Heart left ventricle (tissue), 16 donors: ENCODE data around the gene RNF145. TPM values are rescaled to one million over a fixed set of nuclear protein-coding genes. Genes with fewer than 3 reads are reported as not detected.

ENCODE experiments used
- ATAC-seq, 4 donors: fragments of 200-7000 bp; cut with Tn5 transposase; one replicate each; pipeline ENCODE4 v1.9.1; 2020 to 2022; ENCODE audit warnings: moderate library complexity in 4 of 4, mild to moderate bottlenecking in 3 of 4, moderate number of reproducible peaks in 1 of 4
- DNase-seq, 5 donors: peaks; one replicate each; pipeline ENCODE4 v3.0.0-alpha.2; 2020
- H3K27ac ChIP-seq, 12 donors: fragments of 200-600 bp; sonication (generic) in 4 of 12; one replicate each; pipeline versions ENCODE4 v1.5.0 to v1.8.0; 2016 to 2022; ENCODE audit warnings: mild to moderate bottlenecking in 2 of 12
- H3K27me3 ChIP-seq, 9 donors: fragments of 200-600 bp; sonication (generic) in 2 of 9; one replicate each; pipeline versions ENCODE4 v1.5.1 to v1.8.0; 2016 to 2022; ENCODE audit warnings: mild to moderate bottlenecking in 3 of 9
- H3K36me3 ChIP-seq, 9 donors: fragments of 200-600 bp; sonication (generic) in 2 of 9; one replicate each; pipeline versions ENCODE4 v1.5.0 to v1.8.0; 2018 to 2022; ENCODE audit warnings: mild to moderate bottlenecking in 2 of 9
- H3K4me1 ChIP-seq, 12 donors: fragments of 200-600 bp; sonication (generic) in 4 of 12; one replicate each; pipeline versions ENCODE4 v1.5.0 to v1.8.0; 2016 to 2022; ENCODE audit warnings: mild to moderate bottlenecking in 3 of 12
- H3K4me3 ChIP-seq, 12 donors: fragments of 200-600 bp; sonication (generic) in 4 of 12; one replicate each; pipeline versions ENCODE4 v1.5.0 to v1.8.0; 2017 to 2022; ENCODE audit warnings: mild to moderate bottlenecking in 9 of 12, moderate library complexity in 4 of 12
- H3K9me3 ChIP-seq, 12 donors: fragments of 200-600 bp; sonication (generic) in 4 of 12; one replicate each; pipeline versions ENCODE4 v1.5.0 to v1.8.0; 2016 to 2022; ENCODE audit warnings: mild to moderate bottlenecking in 1 of 12
- CTCF ChIP-seq, 12 donors: fragments of 200-600 bp; sonication (generic) in 4 of 12; IDR thresholded peaks; one replicate each; pipeline versions ENCODE4 v1.5.0 to v1.8.0; 2018 to 2022; ENCODE audit warnings: antibody characterized with exemption in 12 of 12, mild to moderate bottlenecking in 5 of 12
- POLR2A ChIP-seq, 2 donors: fragments of 450-650 bp; IDR thresholded peaks; one replicate each; pipeline ENCODE4 v1.6.1; 2017; ENCODE audit warnings: antibody characterized with exemption in 2 of 2, mild to moderate bottlenecking in 2 of 2, moderate library complexity in 2 of 2
- WGBS, 4 donors: extraction: QIAGEN DNeasy Blood & Tissue Kit in 2 of 4; methylation state at CpG; one replicate each; pipeline versions ENCODE4 v1.1.5 to v1.1.7; 2013 to 2018; 5-methylcytosine and 5-hydroxymethylcytosine counted together
- intact Hi-C, 10 donors: fragments of 100-400 bp; cut with DNase I; formaldehyde crosslinking; loops; one replicate each; pipeline versions ENCODE4 v1.11.1 to v1.14.2; 2022
- polyA plus RNA-seq, 2 donors: library from polyadenylated mRNA; stranded (reverse); fragments of 200-250 nt; gene quantifications; one replicate each; pipeline ENCODE4 v1.2.3, GENCODE V29; 2013
- total RNA-seq, 9 donors: library from RNA; depleted of rRNA in 2 of 9; stranded (reverse); fragments of >200 nt in 2 of 9; fragmentation: NEBNext Ultra II Directional in 3 of 9; extraction: Animal tissue kit (Norgen Biotek cat#: 25700) in 3 of 9; gene quantifications; one replicate each; pipeline versions ENCODE4 v1.1.0 to v1.2.4, GENCODE V29; 2016 to 2023
- donor health status: ischemic (EF 13 %, LVEDD 7.1; RV severe dilation, severe dysfunction).
- donor health status: healthy with polysubstance abuse.
- donor health status: DM: no; HTN: yes; CAD: no.
- donor health status: DM: no; HTN: no; CAD: no.
- donor health status: ischemic (EF 25% LVEDD 6.9; RV normal size, moderate dysfunction).
- donor health status: ischemic (EF 25% LVEDD 5.7; RV mildly dilated, moderate dysfunction).
- donor health status: healthy.
- donor health status: DM: yes; HTN: yes; CAD: no.
- donor health status: ischemic (EF 35%, LVEDD 5.7; RV mildly dilated, moderate dysfunction).
- donor health status: nonischemic (EF 11% LVEDD 7.7; RV severe dilation, severe dysfunction).
- donor health status: DM: yes; HTN: yes; CAD: no.
- donor health status: PGD.
- donor health status: ischemic (EF 29% LVEDD 5.4; RV normal size, mild dysfunction).
- donor health status: nonischemic (EF 23%, LVEDD 6.1; RV moderate dilation, normal function).

Gene RNF145
- total and polyA plus RNA-seq, 11 donors = 6.2 to 69.0 (median 25.2) TPM

- peak overlapping the region in 7 of 12 donors; percentile 2 to 89 (median 48) for H3K27ac ChIP-seq
These were observed 28.2 kb downstream of the RNF145 start for GRCh38 chr5:159181152-159181551.

GRCh38 chr5:159179529-159180305 lies 29.6 kb downstream of the RNF145 start:
- TF ChIP-seq CTCF (IDR thresholded peaks at IDR 0.05) = no peak
- TF ChIP-seq POLR2A (IDR thresholded peaks at IDR 0.05) = no peak
- 55 to 63% (median 58%) methylated on average over 3 of the region's 3 CpGs for WGBS, 4 donors

More at GRCh38 chr5:159181152-159181551, 28.2 kb downstream of the RNF145 start:
- DNase-seq (no peak), ATAC-seq (no peak)
- no peak overlapping the region for H3K4me3 ChIP-seq
- no peaks in the 10 kb centered on the region for H3K27me3 ChIP-seq
- H3K36me3 ChIP-seq = peaks cover 0 to 23% (median 2%) of the 10 kb centered on the region in 9 donors
- H3K4me1 ChIP-seq = peaks cover 0 to 94% (median 54%) of the 10 kb centered on the region in 12 donors
- intact Hi-C loops = loop anchor here in 1 of 10 donors (2.0 kb wide), 1 partner anchor 28 kb away; the partner anchor contains the start of gene RNF145
- no peak for TF ChIP-seq CTCF (IDR thresholded peaks at IDR 0.05)
- TF ChIP-seq POLR2A (IDR thresholded peaks at IDR 0.05) = no peak
- no peaks in the 10 kb centered on the region for H3K9me3 ChIP-seq

GRCh38 chr5:159178978-159179377 lies 30.4 kb downstream of the RNF145 start:
- intact Hi-C loops = no loop called here

More at GRCh38 chr5:159179529-159180305, 29.6 kb downstream of the RNF145 start:
- Histone ChIP-seq H3K9me3 (no peaks in the 10 kb centered on the region), H3K27me3 (no peaks in the 10 kb centered on the region), H3K4me3 (no peak overlapping the region), H3K27ac (peak overlapping the region; percentile 10 to 89 (median 54)), H3K36me3 (peaks cover 0 to 17% (median 5%) of the 10 kb centered on the region in 9 donors), H3K4me1 (peaks cover 6 to 94% (median 63%) of the 10 kb centered on the region in 12 donors)
- DNase-seq = no peak
- intact Hi-C loops = loop anchor here in 1 of 10 donors (2.0 kb wide), 1 partner anchor 29 kb away; the partner anchor contains the start of gene RNF145
- no peak for ATAC-seq

More at GRCh38 chr5:159178978-159179377, 30.4 kb downstream of the RNF145 start:
- Histone ChIP-seq H3K9me3 (no peaks in the 10 kb centered on the region), H3K27ac (peak overlapping the region in 11 of 12 donors; percentile 10 to 89 (median 53)), H3K27me3 (no peaks in the 10 kb centered on the region), H3K36me3 (peaks cover 0 to 17% (median 5%) of the 10 kb centered on the region in 9 donors), H3K4me3 (no peak overlapping the region), H3K4me1 (peaks cover 8 to 94% (median 64%) of the 10 kb centered on the region in 12 donors)
- no peak for TF ChIP-seq CTCF (IDR thresholded peaks at IDR 0.05)
- TF ChIP-seq POLR2A (IDR thresholded peaks at IDR 0.05) = peak in 1 of 2 donors; percentile 20
- WGBS, 4 donors = 28 to 52% (median 34%) methylated on average over 2 of the region's 2 CpGs
- DNase-seq (no peak), ATAC-seq (peak in 3 of 4 donors; percentile 78 to 79 (median 79))
